ENCODE data around the gene UCP3. TPM values are rescaled to one million over a fixed set of nuclear protein-coding genes. Genes with fewer than 3 reads are reported as not detected.

The UCP3 gene
- total and polyA plus RNA-seq, 2 of the 8 experiments (the other 6 are each of a cell fraction or from before 2014, with no cell fraction given) = 0.85 to 1.3 TPM

DNA sequence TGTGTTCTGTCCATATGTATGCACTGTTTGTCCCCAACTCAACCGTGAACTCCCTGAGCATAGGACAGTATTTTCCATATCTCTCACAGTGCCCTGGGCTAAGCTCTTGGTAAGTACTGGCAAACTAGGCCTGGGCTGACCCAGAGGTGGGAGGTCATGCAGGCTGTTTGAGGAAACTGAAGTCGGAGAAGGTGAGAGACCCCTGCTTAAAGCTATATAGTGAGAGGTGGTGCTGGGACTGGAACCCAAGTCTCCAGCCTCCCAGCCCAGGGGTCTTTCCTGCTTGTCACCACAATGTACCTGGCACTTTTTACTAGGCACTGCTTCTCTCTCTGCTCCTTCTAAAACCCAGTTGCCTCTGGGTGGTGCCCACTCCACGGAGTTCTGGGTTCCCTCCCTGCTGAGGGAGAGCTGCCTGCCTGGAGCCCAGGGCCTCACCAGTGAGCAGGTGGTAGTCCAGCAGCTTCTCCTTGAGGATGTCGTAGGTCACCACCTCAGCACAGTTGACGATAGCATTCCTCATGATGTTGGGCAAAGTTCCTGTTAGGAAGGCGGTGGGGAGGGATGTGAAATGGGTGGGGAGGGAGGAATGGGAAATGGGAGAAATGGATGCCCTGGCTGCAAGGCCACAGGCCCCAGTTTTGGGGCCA is 4.7 kb downstream of the UCP3 start (continued):
- TF ChIP-seq, protein P1, sequence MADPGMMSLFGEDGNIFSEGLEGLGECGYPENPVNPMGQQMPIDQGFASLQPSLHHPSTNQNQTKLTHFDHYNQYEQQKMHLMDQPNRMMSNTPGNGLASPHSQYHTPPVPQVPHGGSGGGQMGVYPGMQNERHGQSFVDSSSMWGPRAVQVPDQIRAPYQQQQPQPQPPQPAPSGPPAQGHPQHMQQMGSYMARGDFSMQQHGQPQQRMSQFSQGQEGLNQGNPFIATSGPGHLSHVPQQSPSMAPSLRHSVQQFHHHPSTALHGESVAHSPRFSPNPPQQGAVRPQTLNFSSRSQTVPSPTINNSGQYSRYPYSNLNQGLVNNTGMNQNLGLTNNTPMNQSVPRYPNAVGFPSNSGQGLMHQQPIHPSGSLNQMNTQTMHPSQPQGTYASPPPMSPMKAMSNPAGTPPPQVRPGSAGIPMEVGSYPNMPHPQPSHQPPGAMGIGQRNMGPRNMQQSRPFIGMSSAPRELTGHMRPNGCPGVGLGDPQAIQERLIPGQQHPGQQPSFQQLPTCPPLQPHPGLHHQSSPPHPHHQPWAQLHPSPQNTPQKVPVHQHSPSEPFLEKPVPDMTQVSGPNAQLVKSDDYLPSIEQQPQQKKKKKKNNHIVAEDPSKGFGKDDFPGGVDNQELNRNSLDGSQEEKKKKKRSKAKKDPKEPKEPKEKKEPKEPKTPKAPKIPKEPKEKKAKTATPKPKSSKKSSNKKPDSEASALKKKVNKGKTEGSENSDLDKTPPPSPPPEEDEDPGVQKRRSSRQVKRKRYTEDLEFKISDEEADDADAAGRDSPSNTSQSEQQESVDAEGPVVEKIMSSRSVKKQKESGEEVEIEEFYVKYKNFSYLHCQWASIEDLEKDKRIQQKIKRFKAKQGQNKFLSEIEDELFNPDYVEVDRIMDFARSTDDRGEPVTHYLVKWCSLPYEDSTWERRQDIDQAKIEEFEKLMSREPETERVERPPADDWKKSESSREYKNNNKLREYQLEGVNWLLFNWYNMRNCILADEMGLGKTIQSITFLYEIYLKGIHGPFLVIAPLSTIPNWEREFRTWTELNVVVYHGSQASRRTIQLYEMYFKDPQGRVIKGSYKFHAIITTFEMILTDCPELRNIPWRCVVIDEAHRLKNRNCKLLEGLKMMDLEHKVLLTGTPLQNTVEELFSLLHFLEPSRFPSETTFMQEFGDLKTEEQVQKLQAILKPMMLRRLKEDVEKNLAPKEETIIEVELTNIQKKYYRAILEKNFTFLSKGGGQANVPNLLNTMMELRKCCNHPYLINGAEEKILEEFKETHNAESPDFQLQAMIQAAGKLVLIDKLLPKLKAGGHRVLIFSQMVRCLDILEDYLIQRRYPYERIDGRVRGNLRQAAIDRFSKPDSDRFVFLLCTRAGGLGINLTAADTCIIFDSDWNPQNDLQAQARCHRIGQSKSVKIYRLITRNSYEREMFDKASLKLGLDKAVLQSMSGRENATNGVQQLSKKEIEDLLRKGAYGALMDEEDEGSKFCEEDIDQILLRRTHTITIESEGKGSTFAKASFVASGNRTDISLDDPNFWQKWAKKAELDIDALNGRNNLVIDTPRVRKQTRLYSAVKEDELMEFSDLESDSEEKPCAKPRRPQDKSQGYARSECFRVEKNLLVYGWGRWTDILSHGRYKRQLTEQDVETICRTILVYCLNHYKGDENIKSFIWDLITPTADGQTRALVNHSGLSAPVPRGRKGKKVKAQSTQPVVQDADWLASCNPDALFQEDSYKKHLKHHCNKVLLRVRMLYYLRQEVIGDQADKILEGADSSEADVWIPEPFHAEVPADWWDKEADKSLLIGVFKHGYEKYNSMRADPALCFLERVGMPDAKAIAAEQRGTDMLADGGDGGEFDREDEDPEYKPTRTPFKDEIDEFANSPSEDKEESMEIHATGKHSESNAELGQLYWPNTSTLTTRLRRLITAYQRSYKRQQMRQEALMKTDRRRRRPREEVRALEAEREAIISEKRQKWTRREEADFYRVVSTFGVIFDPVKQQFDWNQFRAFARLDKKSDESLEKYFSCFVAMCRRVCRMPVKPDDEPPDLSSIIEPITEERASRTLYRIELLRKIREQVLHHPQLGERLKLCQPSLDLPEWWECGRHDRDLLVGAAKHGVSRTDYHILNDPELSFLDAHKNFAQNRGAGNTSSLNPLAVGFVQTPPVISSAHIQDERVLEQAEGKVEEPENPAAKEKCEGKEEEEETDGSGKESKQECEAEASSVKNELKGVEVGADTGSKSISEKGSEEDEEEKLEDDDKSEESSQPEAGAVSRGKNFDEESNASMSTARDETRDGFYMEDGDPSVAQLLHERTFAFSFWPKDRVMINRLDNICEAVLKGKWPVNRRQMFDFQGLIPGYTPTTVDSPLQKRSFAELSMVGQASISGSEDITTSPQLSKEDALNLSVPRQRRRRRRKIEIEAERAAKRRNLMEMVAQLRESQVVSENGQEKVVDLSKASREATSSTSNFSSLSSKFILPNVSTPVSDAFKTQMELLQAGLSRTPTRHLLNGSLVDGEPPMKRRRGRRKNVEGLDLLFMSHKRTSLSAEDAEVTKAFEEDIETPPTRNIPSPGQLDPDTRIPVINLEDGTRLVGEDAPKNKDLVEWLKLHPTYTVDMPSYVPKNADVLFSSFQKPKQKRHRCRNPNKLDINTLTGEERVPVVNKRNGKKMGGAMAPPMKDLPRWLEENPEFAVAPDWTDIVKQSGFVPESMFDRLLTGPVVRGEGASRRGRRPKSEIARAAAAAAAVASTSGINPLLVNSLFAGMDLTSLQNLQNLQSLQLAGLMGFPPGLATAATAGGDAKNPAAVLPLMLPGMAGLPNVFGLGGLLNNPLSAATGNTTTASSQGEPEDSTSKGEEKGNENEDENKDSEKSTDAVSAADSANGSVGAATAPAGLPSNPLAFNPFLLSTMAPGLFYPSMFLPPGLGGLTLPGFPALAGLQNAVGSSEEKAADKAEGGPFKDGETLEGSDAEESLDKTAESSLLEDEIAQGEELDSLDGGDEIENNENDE (IDR thresholded peaks at IDR 0.05; ENCODE audit: insufficient replicate concordance, low read length) = no peak
- TF ChIP-seq SIRT6 (IDR thresholded peaks at IDR 0.05; ENCODE audit: low read length) = no peak
- TF ChIP-seq TEAD4 (IDR thresholded peaks at IDR 0.05; ENCODE audit: low read depth, low read length) = no peak
- no peak for TF ChIP-seq BACH1 (IDR thresholded peaks at IDR 0.05; ENCODE audit: low read length)
- no peak for TF ChIP-seq TAF7 (optimal IDR thresholded peaks at IDR 0.05; ENCODE audit: borderline replicate concordance, low read depth, low read length)
- TF ChIP-seq NRF1 (IDR thresholded peaks at IDR 0.05; ENCODE audit: low read depth, low read length) = no peak
- no peak for TF ChIP-seq CTBP2 (IDR thresholded peaks at IDR 0.05; ENCODE audit: borderline replicate concordance, insufficient read depth, insufficient read length, low read length)
- no peak for TF ChIP-seq CBX8 (IDR thresholded peaks at IDR 0.05; ENCODE audit: borderline replicate concordance, low read depth, low read length)
- no peak for TF ChIP-seq CHD1 (IDR thresholded peaks at IDR 0.05; ENCODE audit: low read depth, low read length)
- no peak for TF ChIP-seq TCF12 (IDR thresholded peaks at IDR 0.05; ENCODE audit: low read depth, low read length)
- TF ChIP-seq SRF (IDR thresholded peaks at IDR 0.05; ENCODE audit: low read depth, low read length) = no peak
- no peak for TF ChIP-seq KDM4A (IDR thresholded peaks at IDR 0.05; ENCODE audit: low read depth, low read length, severe bottlenecking)

Measured in H1 (cell line).